Ishikawa (cell line): Measurements from ENCODE around the gene ADA.

Experiments
- CEBPB ChIP-seq: IDR thresholded peaks from 2 replicates; pipeline ENCODE4 v1.6.1; 2012
- CREB1 ChIP-seq: IDR thresholded peaks from 2 replicates; pipeline ENCODE4 v1.6.1; 2012; ENCODE audit warnings: low read depth
- EGR1 ChIP-seq: IDR thresholded peaks from 2 replicates; pipeline ENCODE4 v1.6.1; 2012
- EP300 ChIP-seq: IDR thresholded peaks from 2 replicates; pipeline ENCODE4 v1.6.1; 2012; ENCODE audit warnings: borderline replicate concordance
- FOXM1 ChIP-seq: IDR thresholded peaks from 2 replicates; pipeline ENCODE4 v1.6.1; 2012; ENCODE audit warnings: low read depth, borderline replicate concordance
- NFIC ChIP-seq: IDR thresholded peaks from 2 replicates; pipeline ENCODE4 v1.6.1; 2012
- RAD21 ChIP-seq: IDR thresholded peaks from 2 replicates; pipeline ENCODE4 v1.6.1; 2012; ENCODE audit warnings: low read depth
- TAF1 ChIP-seq: IDR thresholded peaks from 2 replicates; pipeline ENCODE4 v1.6.1; 2012; ENCODE audit warnings: low read depth, mild to moderate bottlenecking
- TEAD4 ChIP-seq: IDR thresholded peaks from 2 replicates; pipeline ENCODE4 v1.6.1; 2012
- YY1 ChIP-seq: IDR thresholded peaks from 2 replicates; pipeline ENCODE4 v1.6.1; 2012; ENCODE audit warnings: low read depth
- ZBTB7A ChIP-seq: IDR thresholded peaks from 2 replicates; pipeline ENCODE4 v1.6.1; 2012; ENCODE audit warnings: low read depth
- TF ChIP-seq, protein P1 (sequence below): IDR thresholded peaks from 2 replicates; pipeline ENCODE4 v1.6.1; 2012; ENCODE audit warnings: low read depth, mild to moderate bottlenecking
- TF ChIP-seq, protein P2 (sequence below): IDR thresholded peaks from 2 replicates; pipeline ENCODE4 v1.6.1; 2012
- TF ChIP-seq, protein P3 (sequence below): IDR thresholded peaks from 2 replicates; pipeline ENCODE4 v1.6.1; 2012

DNA sequence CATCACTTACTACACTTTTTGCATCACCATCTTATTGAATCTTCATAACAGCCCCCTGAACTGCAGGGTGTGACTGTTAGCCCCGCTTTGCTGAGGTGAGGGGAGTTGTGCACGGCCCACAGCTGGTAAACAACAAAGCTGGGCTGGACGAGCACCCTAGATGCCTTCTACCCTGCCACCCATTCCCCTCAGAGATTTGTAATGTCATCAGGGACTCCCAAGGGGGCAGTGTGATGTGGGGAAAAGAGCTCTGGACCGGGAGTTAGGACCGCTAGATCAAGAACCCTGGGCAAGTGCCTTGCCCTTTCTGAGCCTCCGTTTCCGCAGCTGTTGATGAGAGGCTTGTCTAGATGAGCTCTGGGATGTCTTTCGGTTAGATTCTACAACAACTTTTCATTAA, 48.2 kb downstream of the ADA start:
- TF ChIP-seq, protein P1, sequence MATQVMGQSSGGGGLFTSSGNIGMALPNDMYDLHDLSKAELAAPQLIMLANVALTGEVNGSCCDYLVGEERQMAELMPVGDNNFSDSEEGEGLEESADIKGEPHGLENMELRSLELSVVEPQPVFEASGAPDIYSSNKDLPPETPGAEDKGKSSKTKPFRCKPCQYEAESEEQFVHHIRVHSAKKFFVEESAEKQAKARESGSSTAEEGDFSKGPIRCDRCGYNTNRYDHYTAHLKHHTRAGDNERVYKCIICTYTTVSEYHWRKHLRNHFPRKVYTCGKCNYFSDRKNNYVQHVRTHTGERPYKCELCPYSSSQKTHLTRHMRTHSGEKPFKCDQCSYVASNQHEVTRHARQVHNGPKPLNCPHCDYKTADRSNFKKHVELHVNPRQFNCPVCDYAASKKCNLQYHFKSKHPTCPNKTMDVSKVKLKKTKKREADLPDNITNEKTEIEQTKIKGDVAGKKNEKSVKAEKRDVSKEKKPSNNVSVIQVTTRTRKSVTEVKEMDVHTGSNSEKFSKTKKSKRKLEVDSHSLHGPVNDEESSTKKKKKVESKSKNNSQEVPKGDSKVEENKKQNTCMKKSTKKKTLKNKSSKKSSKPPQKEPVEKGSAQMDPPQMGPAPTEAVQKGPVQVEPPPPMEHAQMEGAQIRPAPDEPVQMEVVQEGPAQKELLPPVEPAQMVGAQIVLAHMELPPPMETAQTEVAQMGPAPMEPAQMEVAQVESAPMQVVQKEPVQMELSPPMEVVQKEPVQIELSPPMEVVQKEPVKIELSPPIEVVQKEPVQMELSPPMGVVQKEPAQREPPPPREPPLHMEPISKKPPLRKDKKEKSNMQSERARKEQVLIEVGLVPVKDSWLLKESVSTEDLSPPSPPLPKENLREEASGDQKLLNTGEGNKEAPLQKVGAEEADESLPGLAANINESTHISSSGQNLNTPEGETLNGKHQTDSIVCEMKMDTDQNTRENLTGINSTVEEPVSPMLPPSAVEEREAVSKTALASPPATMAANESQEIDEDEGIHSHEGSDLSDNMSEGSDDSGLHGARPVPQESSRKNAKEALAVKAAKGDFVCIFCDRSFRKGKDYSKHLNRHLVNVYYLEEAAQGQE: no peak
- TF ChIP-seq CREB1 (no peak), TEAD4 (no peak), EP300 (no peak), ZBTB7A (no peak), YY1 (no peak), TAF1 (no peak), NFIC (no peak), FOXM1 (no peak), CEBPB (no peak), EGR1 (no peak), RAD21 (no peak)
- TF ChIP-seq, protein P2, sequence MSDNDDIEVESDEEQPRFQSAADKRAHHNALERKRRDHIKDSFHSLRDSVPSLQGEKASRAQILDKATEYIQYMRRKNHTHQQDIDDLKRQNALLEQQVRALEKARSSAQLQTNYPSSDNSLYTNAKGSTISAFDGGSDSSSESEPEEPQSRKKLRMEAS: no peak
- TF ChIP-seq, protein P3, sequence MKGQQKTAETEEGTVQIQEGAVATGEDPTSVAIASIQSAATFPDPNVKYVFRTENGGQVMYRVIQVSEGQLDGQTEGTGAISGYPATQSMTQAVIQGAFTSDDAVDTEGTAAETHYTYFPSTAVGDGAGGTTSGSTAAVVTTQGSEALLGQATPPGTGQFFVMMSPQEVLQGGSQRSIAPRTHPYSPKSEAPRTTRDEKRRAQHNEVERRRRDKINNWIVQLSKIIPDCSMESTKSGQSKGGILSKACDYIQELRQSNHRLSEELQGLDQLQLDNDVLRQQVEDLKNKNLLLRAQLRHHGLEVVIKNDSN: no peak
